DMS 273 (cell line): ENCODE results near the gene CMTM8.
A peak's percentile ranks its signal among the peaks of the same experiment; 100 is the strongest.

Experiments used
- DNase-seq: peaks from one replicate; lab custom pipeline; 2025; ENCODE audit not compliant: unreplicated experiment; lab: John Stamatoyannopoulos, UW

Gene CMTM8

GRCh38 chr3:32325927-32326326 is 87.4 kb downstream of the CMTM8 start:
- DNase-seq, result peak; percentile 21

GRCh38 chr3:32326795-32327194 is 88.3 kb downstream of the CMTM8 start:
- no peak for DNase-seq

GRCh38 chr3:32334675-32335074 is 96.2 kb downstream of the CMTM8 start:
- DNase-seq, result peak; percentile 33

GRCh38 chr3:32335365-32336112 is 97.1 kb downstream of the CMTM8 start:
- no peak for DNase-seq

- DNase-seq, result no peak
Measured at GRCh38 chr3:32336113-32336498, 97.6 kb downstream of the CMTM8 start.

- no peak for DNase-seq
Measured at GRCh38 chr3:32337505-32337904, 99.0 kb downstream of the CMTM8 start.

- DNase-seq, result peak; percentile 76
Measured at GRCh38 chr3:32340039-32340438, 101.6 kb downstream of the CMTM8 start.

- DNase-seq, result peak; percentile 33
Measured at GRCh38 chr3:32340611-32341365, 102.3 kb downstream of the CMTM8 start.

- DNase-seq, result no peak
Measured at GRCh38 chr3:32347343-32348125, 109.1 kb downstream of the CMTM8 start.

GRCh38 chr3:32349184-32349583 is 110.7 kb downstream of the CMTM8 start:
- no peak for DNase-seq

GRCh38 chr3:32352563-32352962 is 114.1 kb downstream of the CMTM8 start:
- DNase-seq, result no peak

GRCh38 chr3:32353351-32353750 is 114.9 kb downstream of the CMTM8 start:
- DNase-seq, result no peak

GRCh38 chr3:32354362-32354778 is 115.9 kb downstream of the CMTM8 start:
- no peak for DNase-seq

- no peak for DNase-seq
Measured at GRCh38 chr3:32355751-32356291, 117.3 kb downstream of the CMTM8 start.

GRCh38 chr3:32359766-32360492 is 121.4 kb downstream of the CMTM8 start:
- no peak for DNase-seq

GRCh38 chr3:32360493-32360827 is 122.0 kb downstream of the CMTM8 start:
- no peak for DNase-seq

GRCh38 chr3:32366638-32367397 is 128.3 kb downstream of the CMTM8 start:
- no peak for DNase-seq

- no peak for DNase-seq
Measured at GRCh38 chr3:32367442-32367841, 129.0 kb downstream of the CMTM8 start.

GRCh38 chr3:32371461-32372212 is 133.2 kb downstream of the CMTM8 start:
- DNase-seq, result no peak

GRCh38 chr3:32372213-32372490 is 133.7 kb downstream of the CMTM8 start:
- no peak for DNase-seq
